ENCODE data around the gene LGALS3BP.

GRCh38 chr17:78986649-78987328 lies 7.1 kb upstream of the LGALS3BP start:
- TF ChIP-seq CTCF (conservative IDR thresholded peaks at IDR 0.05; ENCODE audit: low read depth in 2 of 2) (0 out of 4 replicates have a peak, but pooled peaks of 1 of the 2 experiments have one; percentile 1), NANOG (IDR thresholded peaks at IDR 0.05; ENCODE audit: borderline replicate concordance) (no peak), REST (IDR thresholded peaks at IDR 0.05; ENCODE audit: unreplicated experiment) (no peak), EZH2phosphoT487 (IDR thresholded peaks at IDR 0.05; ENCODE audit: unreplicated experiment) (no peak), POLR2AphosphoS5 (IDR thresholded peaks at IDR 0.05; ENCODE audit: low read depth) (no peak)

Data from GM23338 (cell line).